Esophagus mucosa (tissue), 1 donor: ENCODE measurements around the gene GRIN2A. TPM values are rescaled to one million over a fixed set of nuclear protein-coding genes. Genes with fewer than 3 reads are reported as not detected.

Source experiments
- ATAC-seq: fragments of 200-7000 bp; cut with Tn5 transposase; one replicate; pipeline ENCODE4 v1.9.1; 2020
- total RNA-seq: library from RNA; stranded (reverse); gene quantifications from one replicate; pipeline ENCODE4 v1.2.4, GENCODE V29; 2023
- donor health status: DM: yes; HTN: yes; CAD: no.

Gene GRIN2A
- total RNA-seq, 1 donor from 2014 or later = not detected

- no peak for ATAC-seq
Observed at GRCh38 chr16:9849697-9850245, 332.5 kb downstream of the GRIN2A start.

- ATAC-seq = no peak
Observed at GRCh38 chr16:9847146-9847545, 335.1 kb downstream of the GRIN2A start.

GRCh38 chr16:9846362-9847099 is 335.7 kb downstream of the GRIN2A start:
- no peak for ATAC-seq

GRCh38 chr16:9845661-9846361 is 336.4 kb downstream of the GRIN2A start:
- no peak for ATAC-seq

GRCh38 chr16:9844361-9844760 is 337.9 kb downstream of the GRIN2A start:
- no peak for ATAC-seq

GRCh38 chr16:9843424-9844018 is 338.7 kb downstream of the GRIN2A start:
- no peak for ATAC-seq

GRCh38 chr16:9840761-9841665 is 341.2 kb downstream of the GRIN2A start:
- no peak for ATAC-seq

GRCh38 chr16:9837481-9837880 is 344.7 kb downstream of the GRIN2A start:
- ATAC-seq = no peak

- ATAC-seq = no peak
Observed at GRCh38 chr16:9836118-9836736, 346.0 kb downstream of the GRIN2A start.

GRCh38 chr16:9827062-9827752 is 355.0 kb downstream of the GRIN2A start:
- no peak for ATAC-seq

- no peak for ATAC-seq
Observed at GRCh38 chr16:9826656-9827055, 355.6 kb downstream of the GRIN2A start.

- ATAC-seq = no peak
Observed at GRCh38 chr16:9824200-9825068, 357.8 kb downstream of the GRIN2A start.

- ATAC-seq = no peak
Observed at GRCh38 chr16:9823510-9823909, 358.7 kb downstream of the GRIN2A start.

- ATAC-seq = no peak
Observed at GRCh38 chr16:9821970-9822369, 360.3 kb downstream of the GRIN2A start.

GRCh38 chr16:9821331-9821730 is 360.9 kb downstream of the GRIN2A start:
- no peak for ATAC-seq

GRCh38 chr16:9820476-9821246 is 361.6 kb downstream of the GRIN2A start:
- no peak for ATAC-seq

- ATAC-seq = no peak
Observed at GRCh38 chr16:9818702-9819101, 363.5 kb downstream of the GRIN2A start.

- no peak for ATAC-seq
Observed at GRCh38 chr16:9817586-9817985, 364.6 kb downstream of the GRIN2A start.

- no peak for ATAC-seq
Observed at GRCh38 chr16:9816644-9817043, 365.6 kb downstream of the GRIN2A start.
